Aorta (tissue), 5 donors: ENCODE results near the gene NDUFV1. TPM values are rescaled to one million over a fixed set of nuclear protein-coding genes. Genes with fewer than 3 reads are reported as not detected.

Experiments used
- ATAC-seq: fragments of 200-7000 bp; cut with Tn5 transposase; one replicate; pipeline ENCODE4 v1.9.1; 2022; ENCODE audit warnings: moderate library complexity; ENCODE audit not compliant: low FRiP score
- DNase-seq, 2 donors: peaks; one replicate each; pipeline ENCODE4 v3.0.0-alpha.2; 2020
- H3K27ac ChIP-seq, 2 donors: one replicate each; pipeline ENCODE4 v1.5.1; 2013; ENCODE audit warnings: low read length in 2 of 2, mild to moderate bottlenecking in 2 of 2, moderate library complexity in 2 of 2, control low read depth in 1 of 2, inconsistent platforms in 1 of 2, low read depth in 1 of 2
- H3K27me3 ChIP-seq, 2 donors: one replicate each; pipeline ENCODE4 v1.6.1; 2013; ENCODE audit warnings: control low read depth in 1 of 2, low read length in 1 of 2, mild to moderate bottlenecking in 1 of 2, moderate library complexity in 1 of 2; ENCODE audit not compliant: insufficient read depth in 2 of 2, control insufficient read depth in 1 of 2
- H3K36me3 ChIP-seq, 2 donors: one replicate each; pipeline ENCODE4 v1.6.1; 2013; ENCODE audit warnings: control low read depth in 1 of 2, low read length in 1 of 2, mild to moderate bottlenecking in 1 of 2; ENCODE audit not compliant: insufficient read depth in 2 of 2, control insufficient read depth in 1 of 2
- H3K4me1 ChIP-seq, 2 donors: one replicate each; pipeline ENCODE4 v1.6.1; 2013; ENCODE audit warnings: low read length in 2 of 2, control low read depth in 1 of 2, mild to moderate bottlenecking in 1 of 2, moderate library complexity in 1 of 2; ENCODE audit not compliant: insufficient read depth in 2 of 2, control insufficient read depth in 1 of 2
- H3K4me3 ChIP-seq, 2 donors: one replicate each; pipeline ENCODE4 v1.5.1; 2013; ENCODE audit warnings: low read length in 2 of 2, control low read depth in 1 of 2, mild to moderate bottlenecking in 1 of 2
- H3K9me3 ChIP-seq: one replicate; pipeline ENCODE4 v1.6.1; 2013; ENCODE audit warnings: mild to moderate bottlenecking, low read length; ENCODE audit not compliant: control insufficient read depth
- WGBS, 2 donors: extraction: QIAGEN DNeasy Blood & Tissue Kit; methylation state at CpG; one replicate each; pipeline ENCODE4 v1.1.7; 2013; 5-methylcytosine and 5-hydroxymethylcytosine counted together
- intact Hi-C, 2 donors: fragments of 100-400 bp; cut with DNase I; formaldehyde crosslinking; loops; one replicate each; pipeline versions ENCODE4 v1.14.2 to v1.15.0; 2022
- polyA plus RNA-seq, 2 donors: library from polyadenylated mRNA; stranded (reverse); fragments of 200-250 nt; gene quantifications; one replicate each; pipeline ENCODE4 v1.2.3, GENCODE V29; 2013
- total RNA-seq, 2 donors: library from RNA; stranded (reverse); fragmentation: NEBNext Ultra II Directional; extraction: Animal tissue kit (Norgen Biotek cat#: 25700); gene quantifications; one replicate each; pipeline ENCODE4 v1.2.1, GENCODE V29; 2021
- donor health status: healthy with polysubstance abuse.
- donor health status: Bipolar disorder and iron deficiency.
- donor health status: DM: no; HTN: no; CAD: no.
- donor health status: DM: no; HTN: no; CAD: no.
- donor health status: DM: yes; HTN: yes; CAD: no.

NDUFV1 gene
- total and polyA plus RNA-seq, 4 donors = 104 to 295 (median 118) TPM

DNA sequence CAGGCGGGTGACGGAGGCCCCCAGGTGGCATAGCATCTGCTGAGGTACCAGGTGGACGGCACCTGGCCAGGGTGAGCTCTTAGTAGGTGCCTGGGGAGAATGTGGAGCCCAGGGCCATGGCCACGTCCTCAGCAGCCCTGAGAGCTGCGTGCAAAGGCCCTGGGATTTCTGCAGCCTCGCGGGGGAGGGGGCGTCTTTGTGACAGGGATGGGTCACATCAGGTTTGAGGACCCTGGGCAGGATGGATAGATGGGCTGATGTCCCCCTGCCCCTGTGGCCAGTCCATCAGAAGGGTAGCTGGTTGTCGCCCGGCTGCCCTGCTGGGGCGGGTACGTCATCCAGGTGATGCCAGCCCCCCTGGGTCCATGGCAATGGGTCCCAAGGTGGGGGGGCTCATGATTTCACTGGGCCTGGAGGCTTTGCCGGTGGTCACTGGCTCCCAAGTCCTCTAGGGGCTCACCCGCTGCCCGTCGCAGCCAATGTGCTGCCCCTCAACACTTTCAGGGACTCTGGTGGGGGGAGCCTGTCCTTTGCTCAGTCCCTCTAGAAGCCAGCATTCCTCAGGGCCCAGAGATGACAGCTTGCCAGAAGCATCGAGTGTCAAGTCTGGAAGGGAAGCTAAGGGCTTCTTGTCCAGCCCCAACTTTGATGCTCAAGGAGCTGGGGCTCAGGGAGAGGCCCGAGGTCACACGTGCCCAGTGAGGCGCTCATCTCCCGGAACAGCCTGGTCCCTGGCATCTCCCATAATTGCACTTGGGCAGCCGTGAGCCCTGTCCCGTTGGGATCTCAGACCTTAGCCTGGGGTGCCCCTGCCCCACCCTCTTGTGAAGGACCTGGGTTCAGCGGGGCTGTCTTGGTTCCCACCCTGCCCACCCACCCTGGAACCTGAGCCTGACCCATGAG lies 32.0 kb downstream of the NDUFV1 start:
- Histone ChIP-seq H3K27me3 (no peaks in the 10 kb centered on the region), H3K9me3 (no peaks in the 10 kb centered on the region), H3K27ac (no peak overlapping the region), H3K4me3 (no peak overlapping the region), H3K36me3 (no peaks in the 10 kb centered on the region), H3K4me1 (no peaks in the 10 kb centered on the region)
- no peak for ATAC-seq
- DNase-seq = peak in 1 of 2 donors; percentile 62
- intact Hi-C loops = no loop called here
- WGBS, 2 donors = 84 to 88% methylated on average over 23 to 24 of the region's 24 CpGs

DNA sequence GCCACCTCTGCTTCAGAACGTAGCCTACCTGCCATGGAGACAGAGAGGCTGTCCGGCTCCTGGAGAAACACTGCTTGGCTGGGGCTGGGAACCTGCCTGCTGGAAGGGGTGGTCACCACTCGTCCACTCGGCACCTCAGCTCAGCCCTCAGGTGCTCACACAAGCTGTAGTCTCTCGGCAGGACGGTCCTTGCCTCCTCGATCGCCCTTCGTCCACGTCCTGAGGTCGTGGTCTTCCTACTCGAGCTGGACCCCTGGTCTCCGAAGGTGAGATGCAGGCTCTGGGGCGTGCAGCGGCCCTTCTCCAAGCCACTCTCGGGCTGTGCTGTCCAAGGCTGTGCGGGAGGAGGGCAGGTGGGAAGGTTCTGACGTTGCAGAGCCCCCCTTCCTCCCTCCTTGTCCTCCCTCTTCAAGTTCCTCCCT lies 32.7 kb downstream of the NDUFV1 start, which contains the start of gene TBX10:
Gene TBX10 (minus strand): TSS at position 326 of the 422 bp plus-strand sequence. CDS start 291 bp downstream, at position 35.
- H3K27me3 ChIP-seq = no peaks in the 10 kb centered on the region
- DNase-seq (no peak), ATAC-seq (no peak)
- intact Hi-C loops = no loop called here
- no peaks in the 10 kb centered on the region for H3K9me3 ChIP-seq
- no peak within 1 kb of the TSS for H3K4me3 ChIP-seq
- no peak within 1 kb of the TSS for H3K27ac ChIP-seq
- H3K4me1 ChIP-seq = no peaks in the 10 kb centered on the region
- 74 to 75% methylated on average over 18 of the region's 18 CpGs for WGBS, 2 donors
- no peaks in the 10 kb centered on the region for H3K36me3 ChIP-seq

DNA sequence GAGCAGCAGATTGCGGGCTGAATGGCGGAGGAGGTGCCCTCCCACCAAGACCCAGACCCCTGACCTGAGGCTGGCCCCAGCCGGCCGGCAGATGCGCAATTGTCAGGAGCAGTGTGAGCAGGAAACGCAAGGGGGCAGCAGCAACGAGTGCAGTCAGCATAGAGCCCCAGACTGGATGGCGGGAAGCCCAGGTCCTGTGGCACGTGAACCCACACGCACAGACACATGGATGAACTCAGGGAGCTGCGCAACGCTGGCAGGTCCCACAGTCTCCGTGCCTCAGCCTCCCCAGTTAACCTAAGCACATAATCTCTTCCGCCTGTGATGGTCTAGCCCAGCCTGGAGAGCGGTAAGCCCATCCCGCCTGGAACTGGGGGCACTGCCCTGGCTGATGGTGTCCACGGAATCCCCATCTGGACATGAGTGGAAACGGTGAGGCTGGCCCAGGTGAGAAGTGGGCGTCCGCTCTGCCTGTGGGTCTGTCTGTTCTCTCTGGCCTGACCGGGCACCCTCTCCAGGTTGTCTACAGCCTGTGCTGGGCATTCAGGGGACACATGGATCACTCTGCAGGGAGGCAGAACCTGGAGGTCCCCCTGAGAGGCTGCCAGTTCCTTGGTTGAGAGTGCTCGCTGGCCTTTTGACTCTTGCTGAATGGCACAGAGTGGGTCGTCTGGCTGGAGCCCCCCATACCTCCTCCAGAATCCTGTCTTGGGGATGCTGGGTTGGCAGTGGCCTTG lies 33.5 kb downstream of the NDUFV1 start:
- H3K9me3 ChIP-seq = no peaks in the 10 kb centered on the region
- 37 to 41% methylated on average over 23 of the region's 23 CpGs for WGBS, 2 donors
- H3K27me3 ChIP-seq = no peaks in the 10 kb centered on the region
- no peaks in the 10 kb centered on the region for H3K36me3 ChIP-seq
- H3K4me1 ChIP-seq = no peaks in the 10 kb centered on the region
- H3K27ac ChIP-seq = no peak overlapping the region
- peak; percentile 17 for ATAC-seq
- DNase-seq = peak in 1 of 2 donors; percentile 83
- intact Hi-C loops = no loop called here
- H3K4me3 ChIP-seq = no peak overlapping the region

DNA sequence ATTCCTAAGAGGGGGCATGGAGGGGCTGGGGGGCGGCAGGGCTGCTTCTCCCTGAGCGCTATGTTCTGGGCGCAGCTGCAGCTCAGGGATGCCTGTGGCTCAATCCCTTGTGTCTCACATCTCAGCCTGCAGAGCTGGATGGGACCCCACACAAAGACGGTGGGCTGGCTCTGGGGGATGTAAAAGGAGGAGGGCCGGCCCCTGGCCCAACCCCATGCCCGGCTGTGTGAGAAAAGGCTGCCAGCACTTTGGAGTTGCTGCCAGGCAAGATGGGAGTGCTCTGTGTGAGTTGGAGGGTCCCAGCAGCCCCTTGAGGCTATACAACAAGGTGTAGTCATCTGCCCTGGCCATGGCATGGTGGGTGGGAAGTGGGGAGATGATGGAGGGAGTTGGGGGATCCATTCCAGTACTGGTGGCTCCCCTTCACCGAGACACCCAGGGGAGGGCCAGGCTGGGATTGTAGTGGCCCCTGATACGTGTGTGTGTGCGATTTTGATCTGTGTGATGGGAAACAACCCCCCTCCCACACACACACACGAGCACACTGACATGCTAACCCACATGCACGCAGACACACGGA lies 34.1 kb downstream of the NDUFV1 start:
- intact Hi-C loops = no loop called here
- H3K4me3 ChIP-seq = no peak overlapping the region
- no peaks in the 10 kb centered on the region for H3K9me3 ChIP-seq
- no peaks in the 10 kb centered on the region for H3K27me3 ChIP-seq
- no peak overlapping the region for H3K27ac ChIP-seq
- ATAC-seq (no peak), DNase-seq (peak in 1 of 2 donors; percentile 20)
- 64 to 66% methylated on average over 12 of the region's 12 CpGs for WGBS, 2 donors
- H3K4me1 ChIP-seq = no peaks in the 10 kb centered on the region
- no peaks in the 10 kb centered on the region for H3K36me3 ChIP-seq

DNA sequence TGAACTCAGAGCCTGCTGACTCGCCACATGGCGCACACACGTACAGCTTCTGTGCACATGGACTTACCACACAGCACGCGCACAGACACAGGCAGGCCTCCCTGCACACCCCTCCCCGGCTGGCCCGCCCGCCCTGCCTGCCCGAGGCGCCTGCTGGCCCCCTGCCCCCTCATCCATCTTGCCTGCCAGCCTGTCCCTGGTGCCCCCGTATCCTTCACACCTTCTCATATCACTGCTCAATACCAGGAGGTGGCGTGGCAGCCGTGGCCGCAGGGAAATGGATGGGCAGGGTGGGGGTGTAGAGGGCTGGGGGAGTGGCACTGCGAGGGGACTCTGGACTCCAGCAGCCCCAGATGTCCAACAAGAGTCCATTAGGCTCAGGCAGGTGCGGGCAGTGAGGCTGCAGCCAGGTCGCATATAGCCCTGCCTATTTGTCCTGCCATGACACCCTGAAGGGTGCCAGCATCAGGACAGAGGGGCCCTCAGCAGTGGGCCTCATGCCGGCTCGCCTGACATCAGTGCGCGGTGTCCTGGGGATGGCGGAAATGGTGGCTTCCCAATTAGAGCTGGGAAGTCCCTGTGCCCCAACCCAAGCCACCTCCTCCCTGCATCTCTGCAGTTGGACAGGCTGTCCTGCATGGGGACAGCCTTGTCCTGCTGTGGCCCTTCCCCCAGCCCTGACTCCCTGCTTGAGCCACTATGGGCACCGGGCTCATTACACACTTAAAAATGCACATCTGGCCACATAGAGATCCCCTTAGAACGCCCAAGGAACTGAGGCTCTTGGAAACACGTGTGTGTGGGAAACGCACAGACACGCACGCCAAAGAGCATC lies 34.8 kb downstream of the NDUFV1 start:
- Histone ChIP-seq H3K36me3 (no peaks in the 10 kb centered on the region), H3K4me1 (no peaks in the 10 kb centered on the region), H3K27me3 (no peaks in the 10 kb centered on the region), H3K4me3 (no peak overlapping the region), H3K9me3 (no peaks in the 10 kb centered on the region), H3K27ac (no peak overlapping the region)
- peak in 1 of 2 donors; percentile 66 for DNase-seq
- intact Hi-C loops = no loop called here
- no peak for ATAC-seq
- 77 to 83% methylated on average over 28 of the region's 28 CpGs for WGBS, 2 donors

DNA sequence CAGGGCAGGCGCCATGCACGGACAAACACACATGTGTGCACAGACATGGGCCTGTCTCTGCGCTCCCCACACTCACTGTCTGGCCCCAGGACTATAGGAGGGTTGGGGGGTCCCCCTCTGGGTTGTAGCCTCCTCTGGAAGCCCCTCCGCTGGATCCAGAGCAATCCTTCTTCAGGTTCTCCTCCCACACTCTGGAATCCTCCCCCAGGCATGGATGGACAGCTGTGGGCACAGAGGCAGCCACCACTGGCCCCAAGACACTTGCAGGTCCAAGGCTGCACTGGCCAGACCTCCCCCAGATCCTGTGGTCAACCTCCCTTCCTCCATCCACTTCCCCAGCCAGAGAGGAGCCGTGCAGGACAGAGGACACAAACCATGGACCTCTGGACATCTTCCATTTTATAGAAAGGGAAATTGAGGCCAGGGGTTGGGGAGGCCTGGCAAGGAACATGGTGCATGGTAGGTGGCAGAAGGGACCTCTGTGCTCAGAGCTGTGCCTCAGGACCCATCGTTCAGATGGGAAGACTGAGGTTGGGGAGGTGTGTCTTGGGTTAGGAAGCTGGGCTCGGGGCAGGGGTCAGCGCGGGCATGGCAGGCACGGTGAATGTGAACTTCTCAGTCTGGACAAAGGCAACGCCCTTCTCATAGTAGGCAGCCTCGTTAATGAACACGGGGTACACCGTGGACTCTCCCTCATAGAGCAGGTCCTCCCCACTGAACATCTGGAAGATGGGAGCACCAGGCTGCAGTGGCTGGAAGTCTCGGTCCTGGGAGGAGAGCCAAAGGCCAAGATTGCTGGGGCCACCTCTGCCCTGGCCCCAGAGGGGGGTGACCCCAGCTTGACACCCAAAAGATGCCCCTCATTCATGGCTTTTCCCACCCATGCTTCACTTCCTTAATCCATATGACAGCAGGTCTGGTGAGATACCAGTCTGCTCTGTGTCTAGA lies 35.7 kb downstream of the NDUFV1 start:
- H3K4me1 ChIP-seq = no peaks in the 10 kb centered on the region

DNA sequence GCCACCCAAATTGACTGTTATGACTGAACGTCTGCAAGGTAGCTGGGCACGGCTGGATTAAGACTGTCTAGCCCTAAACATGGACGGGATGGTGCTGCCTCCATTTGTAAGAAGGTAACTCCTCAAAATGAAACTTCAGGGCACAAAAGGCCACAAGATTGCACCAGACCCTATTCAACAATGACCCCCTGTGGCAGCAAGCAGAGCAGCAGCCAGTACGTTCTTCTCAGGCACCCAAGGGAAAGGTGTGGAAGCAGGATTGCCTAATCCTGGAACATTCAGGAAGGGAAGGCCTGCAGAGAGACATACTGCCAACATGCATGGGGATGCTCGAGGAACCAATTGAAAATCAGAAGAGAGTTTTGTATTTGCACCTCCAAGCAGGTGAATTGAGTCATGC lies 37.3 kb downstream of the NDUFV1 start:
- intact Hi-C loops = no loop called here
- WGBS, 2 donors = 90 to 91% methylated on average over 5 of the region's 5 CpGs
- no peaks in the 10 kb centered on the region for H3K27me3 ChIP-seq

More for the DNA sequence above, 35.7 kb downstream of the NDUFV1 start:
- WGBS, 2 donors = 88 to 91% methylated on average over 15 of the region's 15 CpGs
- intact Hi-C loops = no loop called here
- DNase-seq = peak in 1 of 2 donors; percentile 58
- H3K9me3 ChIP-seq = no peaks in the 10 kb centered on the region
- ATAC-seq = no peak
- no peaks in the 10 kb centered on the region for H3K27me3 ChIP-seq
- no peak overlapping the region for H3K27ac ChIP-seq
- no peak overlapping the region for H3K4me3 ChIP-seq
- H3K36me3 ChIP-seq = no peaks in the 10 kb centered on the region

More for the DNA sequence above, 37.3 kb downstream of the NDUFV1 start:
- Histone ChIP-seq H3K4me1 (no peaks in the 10 kb centered on the region), H3K27ac (no peak overlapping the region), H3K36me3 (no peaks in the 10 kb centered on the region), H3K4me3 (no peak overlapping the region), H3K9me3 (no peaks in the 10 kb centered on the region)
- ATAC-seq (no peak), DNase-seq (peak in 1 of 2 donors; percentile 13)
